Urinary bladder (tissue), 4 donors: ENCODE results near the gene SLC15A2. TPM values are rescaled to one million over a fixed set of nuclear protein-coding genes. Genes with fewer than 3 reads are reported as not detected.

Source experiments
- DNase-seq: peaks from one replicate; pipeline ENCODE4 v3.0.0-alpha.2; 2015; ENCODE audit errors: extremely low spot score
- H3K27ac ChIP-seq: one replicate; pipeline ENCODE4 v1.5.1; 2013; ENCODE audit warnings: low read depth, mild to moderate bottlenecking, moderate library complexity
- H3K36me3 ChIP-seq: one replicate; pipeline ENCODE4 v1.6.1; 2013; ENCODE audit warnings: mild to moderate bottlenecking, moderate library complexity; ENCODE audit not compliant: insufficient read depth
- H3K4me1 ChIP-seq: one replicate; pipeline ENCODE4 v1.6.1; 2013; ENCODE audit warnings: mild to moderate bottlenecking, moderate library complexity; ENCODE audit not compliant: insufficient read depth
- H3K4me3 ChIP-seq: one replicate; pipeline ENCODE4 v1.5.1; 2013; ENCODE audit warnings: low read depth, low read length
- WGBS: extraction: QIAGEN DNeasy Blood & Tissue Kit; methylation state at CpG from one replicate; pipeline ENCODE4 v1.1.7; 2013; 5-methylcytosine and 5-hydroxymethylcytosine counted together
- polyA plus RNA-seq: library from polyadenylated mRNA; stranded (reverse); fragments of 200-250 nt; gene quantifications from one replicate; pipeline ENCODE4 v1.2.3, GENCODE V29; 2013
- total RNA-seq: library from RNA; depleted of rRNA; stranded (reverse); fragments of >200 nt; gene quantifications from one replicate; pipeline ENCODE4 v1.2.3, GENCODE V29; 2014
- donor health status: healthy with polysubstance abuse.
- donor health status: healthy.

Gene SLC15A2
- total and polyA plus RNA-seq, 2 donors: 0.65 to 14.0 TPM

DNA sequence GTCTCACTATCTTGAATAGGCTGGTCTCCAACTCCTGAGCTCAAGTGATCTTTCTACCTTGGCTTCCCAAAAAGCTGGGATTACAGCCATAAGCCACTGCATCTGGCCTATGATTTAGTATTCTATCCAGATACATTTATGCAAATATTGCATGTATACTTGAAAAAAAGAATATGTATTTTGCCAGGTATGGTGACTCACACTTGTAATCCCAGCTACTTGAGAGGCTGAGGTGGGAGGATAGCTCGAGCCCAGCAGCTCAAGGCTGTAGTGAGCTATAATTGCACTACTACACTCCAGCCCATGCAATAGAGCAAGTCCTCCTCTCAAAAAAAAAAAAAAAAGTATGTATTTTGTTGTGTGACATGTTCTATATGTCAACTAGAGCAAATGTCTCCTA is 54.4 kb downstream of the SLC15A2 start:
- no peak overlapping the region for H3K4me3 ChIP-seq
- no peak overlapping the region for H3K27ac ChIP-seq
- no peaks in the 10 kb centered on the region for H3K36me3 ChIP-seq
- WGBS: 82% methylated on average over 1 of the region's 1 CpG
- no peaks in the 10 kb centered on the region for H3K4me1 ChIP-seq
- no peak for DNase-seq

DNA sequence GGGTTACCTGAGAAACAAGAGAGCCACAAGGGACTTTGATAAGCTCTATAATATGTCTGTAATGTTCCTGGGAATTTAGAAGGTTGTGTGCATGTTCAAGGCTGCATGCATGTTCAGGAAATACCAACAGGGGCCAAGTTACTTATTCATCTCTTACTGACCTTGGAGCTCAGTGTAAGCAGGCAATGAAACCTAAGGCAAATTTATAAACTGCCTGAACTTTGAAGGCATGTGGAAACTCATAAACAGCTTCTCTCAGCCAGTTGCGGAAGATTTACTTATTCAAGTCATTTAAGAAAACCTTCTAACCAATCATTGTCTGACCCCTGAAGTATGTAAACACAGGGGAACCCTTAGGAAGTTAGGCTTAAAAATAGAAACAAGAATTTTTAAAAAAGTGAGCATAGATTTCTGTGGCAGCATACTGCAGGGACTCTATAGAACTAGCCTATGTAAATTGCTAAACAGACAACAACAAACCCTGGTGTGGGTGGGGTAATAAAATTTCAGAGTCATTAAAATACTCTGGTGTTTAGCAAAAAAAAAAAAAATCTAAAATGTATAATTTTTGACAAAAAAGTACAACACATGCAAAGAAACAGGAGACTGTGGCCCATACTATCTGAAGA is 57.2 kb downstream of the SLC15A2 start:
- DNase-seq: no peak
- no peaks in the 10 kb centered on the region for H3K36me3 ChIP-seq
- 1% methylated on average over 1 of the region's 1 CpG for WGBS
- H3K4me1 ChIP-seq: no peaks in the 10 kb centered on the region
- no peak overlapping the region for H3K4me3 ChIP-seq
- no peak overlapping the region for H3K27ac ChIP-seq

DNA sequence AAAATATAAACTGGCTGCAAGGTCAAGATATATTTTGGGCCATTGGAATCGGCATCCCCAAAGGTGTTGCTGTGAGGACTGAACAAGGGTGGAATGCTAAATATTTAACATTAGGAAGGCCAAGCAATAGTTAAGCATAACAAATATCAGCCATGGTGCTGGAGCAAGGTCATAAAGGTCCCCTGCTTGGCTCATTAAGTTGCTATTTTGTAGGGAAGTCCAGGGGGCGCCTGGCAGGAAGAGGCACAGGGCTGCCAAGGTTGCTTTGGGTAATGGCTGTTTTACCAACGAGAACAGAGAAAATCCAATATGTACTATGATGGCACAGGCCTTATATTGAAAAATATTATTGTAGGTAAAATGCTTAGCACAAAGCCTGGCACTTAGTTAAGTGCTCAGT is 62.2 kb downstream of the SLC15A2 start:
- no peaks in the 10 kb centered on the region for H3K4me1 ChIP-seq
- H3K4me3 ChIP-seq: no peak overlapping the region
- no peak overlapping the region for H3K27ac ChIP-seq
- WGBS: 79% methylated on average over 3 of the region's 3 CpGs
- H3K36me3 ChIP-seq: no peaks in the 10 kb centered on the region
- DNase-seq: no peak

DNA sequence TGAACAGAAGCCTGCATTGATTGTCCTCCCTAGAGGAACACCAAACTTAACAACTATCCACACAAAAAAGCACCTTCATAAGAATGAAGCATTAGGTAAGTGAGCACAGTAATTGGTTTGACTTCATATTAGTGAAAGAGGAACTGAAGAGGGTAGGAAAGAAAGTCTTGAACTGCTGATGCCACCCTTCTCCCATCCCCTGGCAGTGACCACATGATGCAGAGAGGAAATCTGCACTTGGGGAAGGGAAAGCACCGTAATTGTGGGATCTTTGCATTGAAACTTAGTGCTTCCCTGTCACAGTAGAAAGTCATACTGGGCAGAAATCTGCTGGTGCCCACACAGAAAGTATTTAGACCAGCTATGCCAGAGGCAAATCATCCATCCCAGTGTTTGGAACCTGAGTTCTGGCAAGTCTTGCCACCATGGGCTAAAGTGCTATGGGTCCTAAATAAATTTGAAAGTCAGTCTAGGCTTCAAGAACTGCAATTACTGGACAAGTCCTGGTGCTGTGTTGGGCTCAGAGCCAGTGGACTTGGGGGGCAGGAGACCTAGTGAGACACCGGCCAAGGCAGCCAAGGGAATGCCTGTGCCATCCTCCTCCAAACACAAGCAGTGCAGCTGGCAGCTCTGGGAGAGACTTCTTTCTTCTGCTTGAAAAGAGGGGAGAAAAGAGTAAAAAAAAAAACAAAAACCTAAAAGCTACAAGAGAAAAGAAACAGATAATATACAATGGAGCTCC is 63.6 kb downstream of the SLC15A2 start:
- no peak overlapping the region for H3K27ac ChIP-seq
- no peak overlapping the region for H3K4me3 ChIP-seq
- 86% methylated on average over 2 of the region's 2 CpGs for WGBS
- no peaks in the 10 kb centered on the region for H3K4me1 ChIP-seq
- H3K36me3 ChIP-seq: no peaks in the 10 kb centered on the region
- no peak for DNase-seq

- H3K27ac ChIP-seq: no peak overlapping the region
- WGBS: 55% methylated on average over 3 of the region's 3 CpGs
These were observed 64.6 kb downstream of the SLC15A2 start for GRCh38 chr3:121958801-121959200.

DNA sequence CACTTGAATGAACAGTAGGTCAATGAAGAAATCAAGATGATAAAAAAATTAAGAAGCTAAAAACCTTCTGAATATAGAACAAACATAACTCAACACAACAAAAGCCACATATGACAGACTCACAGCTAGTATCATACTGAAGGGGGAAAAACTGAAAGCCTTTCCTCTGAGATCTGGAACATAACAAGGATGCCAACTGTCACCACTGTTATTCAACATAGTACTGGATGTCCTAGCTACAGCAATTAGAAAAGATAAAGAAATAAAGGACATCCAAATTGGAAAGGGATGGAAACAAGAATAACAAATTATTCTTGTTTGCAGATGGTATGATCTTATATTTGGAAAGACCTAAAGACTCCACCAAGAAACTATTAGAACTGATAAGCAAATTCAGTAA is 67.1 kb downstream of the SLC15A2 start:
- no peaks in the 10 kb centered on the region for H3K36me3 ChIP-seq
- H3K27ac ChIP-seq: no peak overlapping the region
- no peaks in the 10 kb centered on the region for H3K4me1 ChIP-seq
- DNase-seq: no peak
- H3K4me3 ChIP-seq: no peak overlapping the region

More at GRCh38 chr3:121958801-121959200, 64.6 kb downstream of the SLC15A2 start:
- DNase-seq: no peak
- Histone ChIP-seq H3K4me1 (no peaks in the 10 kb centered on the region), H3K36me3 (no peaks in the 10 kb centered on the region), H3K4me3 (no peak overlapping the region)

- Histone ChIP-seq H3K36me3 (no peaks in the 10 kb centered on the region), H3K4me3 (no peak overlapping the region), H3K4me1 (no peaks in the 10 kb centered on the region), H3K27ac (no peak overlapping the region)
- DNase-seq: no peak
These were observed 68.2 kb downstream of the SLC15A2 start for GRCh38 chr3:121962443-121962842.

GRCh38 chr3:121963608-121964007 is 69.4 kb downstream of the SLC15A2 start:
- no peak for DNase-seq
- Histone ChIP-seq H3K4me3 (no peak overlapping the region), H3K4me1 (no peaks in the 10 kb centered on the region), H3K36me3 (no peaks in the 10 kb centered on the region), H3K27ac (no peak overlapping the region)
- WGBS: 71% methylated on average over 1 of the region's 1 CpG

- WGBS: 61% methylated on average over 2 of the region's 2 CpGs
These were observed 75.4 kb downstream of the SLC15A2 start for GRCh38 chr3:121969631-121970030.

GRCh38 chr3:121970047-121970446 is 75.8 kb downstream of the SLC15A2 start:
- peak; percentile 36 for DNase-seq
- H3K4me3 ChIP-seq: no peak overlapping the region
- no peaks in the 10 kb centered on the region for H3K4me1 ChIP-seq
- 30% methylated on average over 1 of the region's 1 CpG for WGBS
- no peak overlapping the region for H3K27ac ChIP-seq
- H3K36me3 ChIP-seq: no peaks in the 10 kb centered on the region

More at GRCh38 chr3:121969631-121970030, 75.4 kb downstream of the SLC15A2 start:
- Histone ChIP-seq H3K4me1 (no peaks in the 10 kb centered on the region), H3K36me3 (no peaks in the 10 kb centered on the region), H3K27ac (no peak overlapping the region), H3K4me3 (no peak overlapping the region)
- no peak for DNase-seq

DNA sequence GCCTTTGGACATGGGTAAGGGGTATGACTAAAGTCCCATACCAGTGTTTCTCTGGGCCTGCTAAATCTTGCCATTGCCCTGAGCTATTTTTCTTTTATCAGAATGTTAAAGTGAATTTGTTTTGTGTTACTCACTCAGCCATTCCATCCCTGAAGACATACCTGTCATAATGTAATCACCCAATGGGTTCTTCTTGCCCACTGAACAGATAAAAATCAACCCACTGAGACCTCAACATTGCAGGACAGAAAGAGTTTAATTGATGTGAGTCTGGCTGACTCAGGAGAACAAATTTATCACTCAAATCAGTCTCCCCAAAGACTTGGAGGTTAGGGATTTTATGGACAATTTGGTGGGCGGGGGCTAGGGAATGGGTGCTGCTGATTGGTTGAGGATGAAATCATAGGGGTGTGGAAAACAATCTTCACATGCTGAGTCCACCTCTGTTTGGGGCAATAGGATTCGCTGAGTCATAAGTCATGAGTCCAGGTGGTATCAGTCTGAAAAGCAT is 80.5 kb downstream of the SLC15A2 start:
- no peaks in the 10 kb centered on the region for H3K4me1 ChIP-seq
- DNase-seq: no peak
- 83% methylated on average over 2 of the region's 2 CpGs for WGBS

GRCh38 chr3:121975702-121976302 is 81.6 kb downstream of the SLC15A2 start:
- no peak overlapping the region for H3K4me3 ChIP-seq
- H3K4me1 ChIP-seq: no peaks in the 10 kb centered on the region
- no peaks in the 10 kb centered on the region for H3K36me3 ChIP-seq
- 86% methylated on average over 1 of the region's 1 CpG for WGBS
- DNase-seq: no peak
- no peak overlapping the region for H3K27ac ChIP-seq

More for the DNA sequence above, 80.5 kb downstream of the SLC15A2 start:
- Histone ChIP-seq H3K4me3 (no peak overlapping the region), H3K36me3 (no peaks in the 10 kb centered on the region), H3K27ac (no peak overlapping the region)

- H3K4me1 ChIP-seq: no peaks in the 10 kb centered on the region
- H3K4me3 ChIP-seq: no peak overlapping the region
- H3K27ac ChIP-seq: no peak overlapping the region
- 79% methylated on average over 1 of the region's 1 CpG for WGBS
- DNase-seq: no peak
- no peaks in the 10 kb centered on the region for H3K36me3 ChIP-seq
These were observed 82.5 kb downstream of the SLC15A2 start for GRCh38 chr3:121976727-121977126.

GRCh38 chr3:121979246-121979645 is 85.0 kb downstream of the SLC15A2 start:
- Histone ChIP-seq H3K36me3 (no peaks in the 10 kb centered on the region), H3K4me1 (no peaks in the 10 kb centered on the region), H3K4me3 (no peak overlapping the region), H3K27ac (no peak overlapping the region)
- DNase-seq: no peak
- 71% methylated on average over 2 of the region's 2 CpGs for WGBS
